Measurements from ENCODE around the gene CDH24.

The CDH24 gene, protein sequence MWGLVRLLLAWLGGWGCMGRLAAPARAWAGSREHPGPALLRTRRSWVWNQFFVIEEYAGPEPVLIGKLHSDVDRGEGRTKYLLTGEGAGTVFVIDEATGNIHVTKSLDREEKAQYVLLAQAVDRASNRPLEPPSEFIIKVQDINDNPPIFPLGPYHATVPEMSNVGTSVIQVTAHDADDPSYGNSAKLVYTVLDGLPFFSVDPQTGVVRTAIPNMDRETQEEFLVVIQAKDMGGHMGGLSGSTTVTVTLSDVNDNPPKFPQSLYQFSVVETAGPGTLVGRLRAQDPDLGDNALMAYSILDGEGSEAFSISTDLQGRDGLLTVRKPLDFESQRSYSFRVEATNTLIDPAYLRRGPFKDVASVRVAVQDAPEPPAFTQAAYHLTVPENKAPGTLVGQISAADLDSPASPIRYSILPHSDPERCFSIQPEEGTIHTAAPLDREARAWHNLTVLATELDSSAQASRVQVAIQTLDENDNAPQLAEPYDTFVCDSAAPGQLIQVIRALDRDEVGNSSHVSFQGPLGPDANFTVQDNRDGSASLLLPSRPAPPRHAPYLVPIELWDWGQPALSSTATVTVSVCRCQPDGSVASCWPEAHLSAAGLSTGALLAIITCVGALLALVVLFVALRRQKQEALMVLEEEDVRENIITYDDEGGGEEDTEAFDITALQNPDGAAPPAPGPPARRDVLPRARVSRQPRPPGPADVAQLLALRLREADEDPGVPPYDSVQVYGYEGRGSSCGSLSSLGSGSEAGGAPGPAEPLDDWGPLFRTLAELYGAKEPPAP

DNA sequence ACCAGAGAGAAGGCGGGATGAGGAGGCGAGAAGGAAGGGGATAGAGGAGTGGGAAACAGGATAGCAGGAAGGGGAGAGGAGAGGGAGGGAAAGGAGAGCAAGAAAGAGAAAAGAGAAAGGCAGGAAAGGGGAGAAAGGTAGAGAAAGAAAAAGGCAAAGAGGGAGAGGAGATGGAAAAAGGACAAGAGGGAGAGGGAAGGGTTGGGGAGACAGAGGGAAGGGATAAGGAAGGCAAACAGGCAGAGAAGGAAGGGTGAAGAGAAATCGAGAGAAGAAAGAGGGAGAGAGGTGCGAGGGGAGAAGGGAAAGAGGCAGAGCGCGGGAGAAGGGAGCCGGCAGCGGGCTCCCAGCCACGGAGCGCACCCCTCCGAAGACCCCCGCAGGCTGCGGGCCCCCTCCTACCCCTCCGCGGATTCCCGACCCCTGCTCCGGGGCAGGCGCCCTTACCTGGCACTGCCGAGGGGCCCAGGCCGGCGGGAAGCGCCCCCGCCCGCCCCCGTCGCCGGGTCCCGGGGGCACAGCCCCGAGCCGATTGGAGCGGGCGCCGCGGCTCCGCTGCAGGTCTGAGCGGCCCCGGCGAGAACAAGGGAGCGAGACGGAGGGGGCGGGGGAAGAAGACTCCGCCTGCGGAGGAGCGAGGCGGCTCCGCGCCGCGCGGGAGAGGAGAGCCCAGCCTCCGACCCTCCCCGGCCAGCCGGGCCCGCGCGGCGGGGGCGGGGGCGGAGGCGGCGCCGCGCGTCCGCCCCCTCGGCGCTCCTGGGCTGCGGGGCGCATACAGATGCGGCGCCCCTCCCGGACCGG is at the start of gene CDH24:
Gene CDH24, minus strand, starts transcription at position 565 of the 801 bp plus-strand sequence. CDS start 1,787 bp downstream, outside the sequence.
- Histone ChIP-seq H3K9ac (ENCODE audit: low read depth, low read length) (peak within 1 kb of the TSS; percentile 83), H3K4me3 (ENCODE audit: low read depth, low read length) (peak within 1 kb of the TSS; percentile 81), H3K4me1 (ENCODE audit: control insufficient read depth, insufficient read depth, low read length) (peaks cover 7% of the 10 kb centered on the region), H3K36me3 (ENCODE audit: control insufficient read depth, insufficient read depth, low read length) (peaks cover 29% of the 10 kb centered on the region), H3K27me3 (ENCODE audit: control insufficient read depth, insufficient read depth, low read length) (peaks cover 3% of the 10 kb centered on the region), H3K9me3 (ENCODE audit: control insufficient read depth, insufficient read depth, low read length) (no peaks in the 10 kb centered on the region)

DNA sequence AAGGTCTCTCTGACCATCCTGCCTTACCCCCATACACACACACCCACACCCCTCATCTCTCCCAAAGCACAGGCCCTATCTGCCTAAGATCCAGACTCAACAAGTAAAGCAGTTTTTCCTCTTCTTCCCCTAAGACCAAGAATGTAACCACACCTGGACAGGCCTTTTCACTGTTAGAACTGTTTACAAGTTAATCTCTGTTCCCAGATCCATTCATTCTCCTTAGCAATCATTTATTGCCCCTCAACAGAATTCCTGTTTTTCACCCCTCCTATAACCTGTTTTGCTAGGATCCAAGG is 49.4 kb upstream of the CDH24 start:
- no peak overlapping the region for H3K9ac ChIP-seq (ENCODE audit: low read depth, low read length)
- no peaks in the 10 kb centered on the region for H3K36me3 ChIP-seq (ENCODE audit: control insufficient read depth, insufficient read depth, low read length)
- no peaks in the 10 kb centered on the region for H3K9me3 ChIP-seq (ENCODE audit: control insufficient read depth, insufficient read depth, low read length)
- peaks cover 19% of the 10 kb centered on the region for H3K27me3 ChIP-seq (ENCODE audit: control insufficient read depth, insufficient read depth, low read length)
- peaks cover 14% of the 10 kb centered on the region for H3K4me1 ChIP-seq (ENCODE audit: control insufficient read depth, insufficient read depth, low read length)
- H3K4me3 ChIP-seq (ENCODE audit: low read depth, low read length) = no peak overlapping the region

DNA sequence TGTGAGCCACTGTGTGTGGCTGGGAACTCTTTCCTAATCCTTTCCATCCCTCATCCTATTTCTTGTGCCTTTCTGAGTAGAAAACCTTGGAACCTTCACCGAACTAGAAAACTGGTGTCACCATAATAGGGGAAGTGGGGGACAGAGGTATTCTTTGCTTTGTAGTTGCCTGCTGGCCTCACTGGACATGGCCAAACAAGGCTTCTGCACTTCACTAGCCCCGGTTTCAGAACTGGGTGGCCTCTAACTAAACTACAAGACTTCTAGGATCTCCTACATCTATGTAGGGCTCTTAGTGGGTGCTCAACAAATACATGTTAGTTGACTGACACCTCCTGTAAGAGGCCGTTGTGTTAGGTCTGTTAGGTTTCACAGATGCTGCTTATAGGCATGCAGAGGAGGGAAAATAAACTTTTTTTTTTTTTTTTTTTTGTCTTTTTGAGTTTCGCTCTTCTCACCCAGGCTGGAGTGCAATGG is 48.1 kb upstream of the CDH24 start:
- H3K4me3 ChIP-seq (ENCODE audit: low read depth, low read length) = no peak overlapping the region

DNA sequence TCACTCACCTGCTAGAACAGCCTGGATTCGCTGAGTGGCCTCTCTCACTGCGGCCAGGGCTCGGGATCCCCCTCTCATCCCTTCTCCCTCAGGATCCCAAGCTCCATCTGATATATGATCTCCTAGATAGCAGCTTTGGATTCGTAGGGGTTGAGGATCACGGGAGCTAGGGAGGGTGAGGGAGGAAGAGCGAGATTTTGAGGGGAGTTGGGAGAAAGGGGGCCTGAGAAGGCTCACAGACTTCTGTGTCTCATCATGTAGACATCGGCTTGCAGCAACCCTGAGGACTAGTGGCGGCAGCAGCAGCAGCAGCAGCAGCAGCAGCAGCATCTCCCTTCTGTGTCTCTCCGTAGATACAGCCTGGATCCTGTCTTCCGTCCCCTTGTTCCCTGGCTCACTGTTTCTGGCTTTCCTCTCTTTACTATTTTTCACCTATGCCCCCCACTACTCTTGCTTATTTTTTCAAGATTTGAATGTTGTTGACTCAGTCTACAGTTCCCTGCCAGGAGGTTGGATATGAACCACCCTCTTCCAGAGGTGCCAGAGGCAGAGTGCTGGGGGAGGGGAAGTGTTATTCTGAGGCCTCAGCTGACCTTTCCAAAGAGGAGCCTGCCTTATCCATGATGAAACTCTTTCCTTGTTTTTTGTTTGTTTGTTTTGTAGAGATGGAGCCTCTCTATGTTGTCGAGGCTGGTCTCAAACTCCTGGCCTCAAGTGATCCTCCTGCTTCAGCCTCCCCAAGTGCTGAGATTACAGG is 47.4 kb upstream of the CDH24 start, which contains the start of gene CIROP:
Gene CIROP, minus strand, starts transcription at position 399 of the 757 bp plus-strand sequence. Its CDS starts 69 bp downstream, at position 330.
- no peaks in the 10 kb centered on the region for H3K36me3 ChIP-seq (ENCODE audit: control insufficient read depth, insufficient read depth, low read length)
- peaks cover 7% of the 10 kb centered on the region for H3K27me3 ChIP-seq (ENCODE audit: control insufficient read depth, insufficient read depth, low read length)
- H3K4me3 ChIP-seq (ENCODE audit: low read depth, low read length) = no peak within 1 kb of the TSS
- H3K4me1 ChIP-seq (ENCODE audit: control insufficient read depth, insufficient read depth, low read length) = peaks cover 14% of the 10 kb centered on the region
- H3K9me3 ChIP-seq (ENCODE audit: control insufficient read depth, insufficient read depth, low read length) = no peaks in the 10 kb centered on the region
- H3K9ac ChIP-seq (ENCODE audit: low read depth, low read length) = no peak within 1 kb of the TSS

More for the DNA sequence above, 48.1 kb upstream of the CDH24 start:
- Histone ChIP-seq H3K9ac (ENCODE audit: low read depth, low read length) (no peak overlapping the region), H3K36me3 (ENCODE audit: control insufficient read depth, insufficient read depth, low read length) (no peaks in the 10 kb centered on the region), H3K9me3 (ENCODE audit: control insufficient read depth, insufficient read depth, low read length) (no peaks in the 10 kb centered on the region), H3K4me1 (ENCODE audit: control insufficient read depth, insufficient read depth, low read length) (peaks cover 14% of the 10 kb centered on the region), H3K27me3 (ENCODE audit: control insufficient read depth, insufficient read depth, low read length) (peaks cover 11% of the 10 kb centered on the region)

DNA sequence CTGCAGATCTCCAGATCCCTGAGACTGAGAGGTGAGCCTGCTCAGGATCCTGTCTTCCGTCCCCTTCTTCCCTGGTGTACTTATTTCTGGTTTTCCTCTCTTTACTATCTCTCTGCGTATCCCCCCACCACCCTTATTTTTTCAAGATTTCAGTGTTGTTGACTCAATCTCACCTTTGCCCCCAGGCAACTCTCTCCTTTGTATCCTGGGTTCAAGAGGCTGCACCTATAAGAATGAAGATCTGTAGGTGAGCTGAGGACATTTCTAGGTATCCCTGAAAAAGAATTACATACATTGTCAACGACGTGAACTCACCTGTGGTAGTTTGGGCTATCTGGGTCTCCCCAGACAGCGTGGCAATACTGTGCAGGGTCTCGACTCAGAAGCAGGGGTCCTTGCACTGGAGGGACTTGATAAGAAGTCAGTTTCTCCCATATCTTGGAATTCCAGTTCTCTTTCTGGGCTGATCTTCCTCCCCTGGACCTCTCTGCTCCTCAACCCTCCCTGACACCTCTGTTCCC is 46.8 kb upstream of the CDH24 start:
- H3K9me3 ChIP-seq (ENCODE audit: control insufficient read depth, insufficient read depth, low read length) = no peaks in the 10 kb centered on the region
- no peak overlapping the region for H3K4me3 ChIP-seq (ENCODE audit: low read depth, low read length)
- H3K4me1 ChIP-seq (ENCODE audit: control insufficient read depth, insufficient read depth, low read length) = peaks cover 14% of the 10 kb centered on the region
- H3K9ac ChIP-seq (ENCODE audit: low read depth, low read length) = no peak overlapping the region
- H3K36me3 ChIP-seq (ENCODE audit: control insufficient read depth, insufficient read depth, low read length) = no peaks in the 10 kb centered on the region
- H3K27me3 ChIP-seq (ENCODE audit: control insufficient read depth, insufficient read depth, low read length) = peaks cover 7% of the 10 kb centered on the region

DNA sequence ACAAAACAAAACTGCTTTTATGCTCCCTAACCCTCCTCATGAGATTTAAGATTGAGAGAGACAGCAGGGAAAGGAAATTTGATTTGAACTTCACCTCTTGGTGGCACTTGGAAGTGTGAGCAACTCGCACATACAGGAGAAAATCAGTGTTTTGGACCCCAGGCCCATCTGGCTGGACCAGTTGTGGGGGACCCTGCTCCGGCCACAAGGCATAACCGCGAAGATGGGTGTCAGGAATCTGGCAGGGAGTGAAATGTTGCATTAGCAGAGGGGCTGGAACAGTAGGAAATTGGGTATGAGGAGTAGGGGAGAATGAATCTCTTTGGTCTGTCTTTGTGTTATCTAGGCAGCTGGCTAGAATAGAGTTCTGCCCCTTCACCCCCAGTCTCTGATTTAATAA is 46.3 kb upstream of the CDH24 start:
- H3K9ac ChIP-seq (ENCODE audit: low read depth, low read length) = no peak overlapping the region
- H3K4me3 ChIP-seq (ENCODE audit: low read depth, low read length) = no peak overlapping the region
- H3K36me3 ChIP-seq (ENCODE audit: control insufficient read depth, insufficient read depth, low read length) = no peaks in the 10 kb centered on the region
- H3K4me1 ChIP-seq (ENCODE audit: control insufficient read depth, insufficient read depth, low read length) = peaks cover 14% of the 10 kb centered on the region
- peaks cover 7% of the 10 kb centered on the region for H3K27me3 ChIP-seq (ENCODE audit: control insufficient read depth, insufficient read depth, low read length)
- H3K9me3 ChIP-seq (ENCODE audit: control insufficient read depth, insufficient read depth, low read length) = no peaks in the 10 kb centered on the region

DNA sequence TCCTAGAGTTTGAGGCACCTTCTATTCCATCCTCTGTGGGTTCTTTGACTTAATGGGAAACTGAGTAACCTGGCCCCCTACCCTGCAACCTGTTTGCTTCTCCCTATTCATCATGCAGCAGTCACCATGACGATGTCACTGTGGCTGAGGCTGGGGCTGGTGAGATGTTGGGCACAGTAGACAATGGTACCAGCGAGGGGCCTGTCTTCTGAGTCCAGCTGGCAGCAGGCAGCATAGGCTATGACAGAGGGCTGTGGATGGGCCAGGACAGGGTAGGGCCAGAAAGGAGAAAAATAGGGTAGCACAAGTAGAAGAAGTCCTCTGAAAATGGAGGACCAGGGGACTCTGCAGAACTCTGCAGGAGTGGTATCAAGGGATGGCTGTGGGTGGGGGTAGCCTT is 45.5 kb upstream of the CDH24 start:
- H3K9ac ChIP-seq (ENCODE audit: low read depth, low read length) = no peak overlapping the region
- H3K27me3 ChIP-seq (ENCODE audit: control insufficient read depth, insufficient read depth, low read length) = peaks cover 7% of the 10 kb centered on the region
- H3K36me3 ChIP-seq (ENCODE audit: control insufficient read depth, insufficient read depth, low read length) = no peaks in the 10 kb centered on the region
- H3K4me3 ChIP-seq (ENCODE audit: low read depth, low read length) = no peak overlapping the region
- H3K4me1 ChIP-seq (ENCODE audit: control insufficient read depth, insufficient read depth, low read length) = peaks cover 14% of the 10 kb centered on the region
- H3K9me3 ChIP-seq (ENCODE audit: control insufficient read depth, insufficient read depth, low read length) = no peaks in the 10 kb centered on the region

DNA sequence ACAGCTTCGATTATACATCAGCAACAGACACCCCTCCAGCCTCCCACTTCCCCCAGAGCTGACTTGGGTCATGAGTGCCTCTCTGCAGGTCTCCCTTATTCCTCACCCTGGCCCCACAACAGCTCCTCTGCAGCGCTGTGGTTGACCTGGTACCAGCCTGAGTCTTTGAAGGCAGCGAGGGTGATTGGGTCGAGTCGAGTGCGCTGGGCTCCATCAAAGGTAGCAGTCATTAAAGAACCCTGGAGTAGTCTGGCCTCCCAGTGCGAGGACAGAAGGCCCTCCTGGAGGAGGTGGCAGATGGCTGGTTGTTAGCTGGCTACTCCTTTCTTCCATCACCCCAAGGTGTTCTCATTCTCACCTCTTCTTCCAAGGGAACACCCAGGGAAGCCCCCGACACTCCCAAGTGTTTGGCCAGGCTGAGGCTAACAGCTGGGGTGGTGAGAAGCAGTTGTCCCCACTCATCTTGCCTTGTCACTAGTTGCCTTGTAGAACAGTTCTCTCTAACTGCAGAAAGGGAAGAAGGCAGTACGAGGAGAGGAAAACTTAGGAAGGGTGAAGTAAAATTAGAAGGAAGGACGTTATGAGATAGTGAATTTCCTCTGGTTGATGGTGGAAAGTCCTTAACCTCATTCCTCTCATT is 44.8 kb upstream of the CDH24 start:
- no peaks in the 10 kb centered on the region for H3K9me3 ChIP-seq (ENCODE audit: control insufficient read depth, insufficient read depth, low read length)
- H3K36me3 ChIP-seq (ENCODE audit: control insufficient read depth, insufficient read depth, low read length) = no peaks in the 10 kb centered on the region
- H3K27me3 ChIP-seq (ENCODE audit: control insufficient read depth, insufficient read depth, low read length) = peaks cover 7% of the 10 kb centered on the region
- H3K4me3 ChIP-seq (ENCODE audit: low read depth, low read length) = no peak overlapping the region
- peaks cover 14% of the 10 kb centered on the region for H3K4me1 ChIP-seq (ENCODE audit: control insufficient read depth, insufficient read depth, low read length)
- no peak overlapping the region for H3K9ac ChIP-seq (ENCODE audit: low read depth, low read length)

DNA sequence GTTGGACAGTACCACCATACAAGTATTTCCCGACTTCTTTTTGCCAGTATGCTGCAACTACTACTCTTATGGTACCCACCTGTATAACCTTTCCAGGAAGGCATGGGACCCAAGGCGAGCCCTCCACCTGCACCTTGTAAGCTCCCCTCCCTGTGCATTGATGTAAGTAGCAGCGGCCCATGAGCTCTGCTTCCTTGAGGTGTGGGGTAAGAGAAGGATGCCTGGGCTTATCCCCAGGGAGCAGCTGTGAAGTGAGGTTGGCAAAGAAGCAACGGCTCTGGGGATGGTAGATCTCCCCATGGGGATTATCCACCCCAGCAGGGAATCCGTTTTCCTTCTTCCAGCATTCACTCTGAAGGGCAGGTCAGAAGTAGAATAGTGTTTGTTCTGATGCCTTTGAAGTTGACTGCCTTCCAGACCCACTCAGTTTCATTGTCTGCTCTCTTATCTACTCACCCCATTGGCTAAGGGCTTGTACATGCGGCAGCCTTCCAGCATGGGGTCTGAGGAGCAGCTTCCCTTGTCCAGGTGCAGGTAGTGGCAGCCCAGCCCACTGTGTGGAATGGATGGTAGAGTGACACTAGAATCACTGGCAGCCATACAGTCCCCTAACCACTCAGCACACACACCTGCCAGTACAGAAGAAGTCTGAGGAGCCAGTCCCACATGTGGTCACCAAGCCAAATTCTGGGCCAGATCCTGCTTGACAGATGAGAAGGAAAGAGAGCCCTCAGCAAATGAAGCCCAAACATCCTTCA is 44.1 kb upstream of the CDH24 start:
- Histone ChIP-seq H3K4me3 (ENCODE audit: low read depth, low read length) (no peak overlapping the region), H3K4me1 (ENCODE audit: control insufficient read depth, insufficient read depth, low read length) (peaks cover 14% of the 10 kb centered on the region), H3K9ac (ENCODE audit: low read depth, low read length) (no peak overlapping the region), H3K9me3 (ENCODE audit: control insufficient read depth, insufficient read depth, low read length) (no peaks in the 10 kb centered on the region), H3K27me3 (ENCODE audit: control insufficient read depth, insufficient read depth, low read length) (peaks cover 7% of the 10 kb centered on the region), H3K36me3 (ENCODE audit: control insufficient read depth, insufficient read depth, low read length) (no peaks in the 10 kb centered on the region)

DNA sequence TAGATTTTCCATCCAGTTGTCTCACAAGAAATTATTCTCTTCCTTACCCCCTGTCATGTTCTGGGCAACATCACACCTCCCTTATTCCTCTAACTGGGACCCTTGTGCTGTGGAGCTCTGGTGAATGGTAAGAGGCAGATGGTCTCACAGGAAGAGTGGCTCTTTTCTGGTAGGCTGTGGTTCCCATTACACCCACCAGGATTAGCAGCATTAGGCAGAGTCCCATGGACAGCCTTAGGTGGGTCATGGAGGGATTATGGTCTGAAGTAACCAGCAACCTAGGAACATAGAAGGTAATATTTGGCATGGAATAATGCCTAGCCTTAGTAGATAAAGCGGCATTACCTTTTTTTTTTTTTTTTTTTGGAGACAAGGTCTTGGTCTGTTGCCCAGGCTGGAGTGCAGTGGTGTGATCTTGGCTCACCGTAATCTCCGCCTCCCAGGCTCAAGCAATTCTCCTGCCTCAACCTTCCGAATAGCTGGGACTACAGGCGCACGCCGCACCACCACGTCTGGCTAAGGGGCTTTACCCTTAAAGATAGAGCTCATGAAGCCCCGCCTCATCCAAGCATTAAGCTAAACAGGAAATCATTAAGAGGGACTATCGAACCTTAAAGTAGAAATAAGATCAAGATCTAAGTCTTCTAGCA is 42.0 kb upstream of the CDH24 start:
- H3K4me1 ChIP-seq (ENCODE audit: control insufficient read depth, insufficient read depth, low read length) = peaks cover 5% of the 10 kb centered on the region
- no peak overlapping the region for H3K4me3 ChIP-seq (ENCODE audit: low read depth, low read length)
- H3K9ac ChIP-seq (ENCODE audit: low read depth, low read length) = no peak overlapping the region
- H3K36me3 ChIP-seq (ENCODE audit: control insufficient read depth, insufficient read depth, low read length) = no peaks in the 10 kb centered on the region
- H3K9me3 ChIP-seq (ENCODE audit: control insufficient read depth, insufficient read depth, low read length) = no peaks in the 10 kb centered on the region
- peaks cover 7% of the 10 kb centered on the region for H3K27me3 ChIP-seq (ENCODE audit: control insufficient read depth, insufficient read depth, low read length)

Data from iPS-15b (cell line).